Anterior cingulate cortex (tissue), 58 donors: ENCODE measurements around the gene ZNF84.

ENCODE experiments used
- DNase-seq, 58 donors: peaks; one replicate each; lab custom pipeline; 2025; lab: John Stamatoyannopoulos, UW

Gene ZNF84

DNA sequence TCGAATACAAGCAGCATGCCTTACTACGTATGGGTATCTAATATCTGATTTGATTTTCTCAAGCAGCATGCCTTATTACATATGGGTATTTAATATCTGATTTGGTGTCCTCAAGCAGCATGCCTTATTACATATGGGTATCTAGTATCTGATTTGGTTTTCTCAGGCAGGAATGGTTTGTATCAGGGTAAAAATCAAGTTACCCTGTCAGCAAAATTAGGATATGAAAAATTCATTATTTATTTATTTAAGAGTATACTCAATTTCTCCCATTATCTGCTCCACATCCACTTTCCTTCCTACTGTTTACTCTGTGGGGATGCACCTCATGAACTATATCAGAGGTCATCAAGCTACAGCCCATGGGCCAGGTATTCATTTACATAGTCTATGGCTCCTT, 70.8 kb downstream of the ZNF84 start:
- no peak for DNase-seq
